ENCODE results near the gene LRP4. TPM values are rescaled to one million over a fixed set of nuclear protein-coding genes. Genes with fewer than 3 reads are reported as not detected.

LRP4 gene
- total RNA-seq, 4 donors from 2014 or later, result 2.3 to 7.4 (median 3.5) TPM

- peak; percentile 95 for DNase-seq (ENCODE audit: extremely low spot score)
- Histone ChIP-seq H3K27me3 (no peaks in the 10 kb centered on the region), H3K4me1 (no peaks in the 10 kb centered on the region), H3K36me3 (peaks cover 0 to 38% (median 23%) of the 10 kb centered on the region in 4 donors), H3K9me3 (no peaks in the 10 kb centered on the region), H3K27ac (replicated peaks in 1 of 4) (no peak overlapping the region), H3K4me3 (no peak overlapping the region)
- 63% methylated on average over 23 of the region's 23 CpGs for WGBS
- intact Hi-C loops (cut with DNase I), result loop anchor here (2.0 to 10.0 kb wide), 2 partner anchors 263 to 465 kb away; partner anchors contain the start of gene MYBPC3
- TF ChIP-seq CTCF (IDR thresholded peaks at IDR 0.05) (peak; percentile 84 to 93 (median 88)), EP300 (IDR thresholded peaks at IDR 0.05) (no peak), POLR2AphosphoS5 (IDR thresholded peaks at IDR 0.05) (no peak)
Observed at GRCh38 chr11:46889689-46890475, 28.5 kb downstream of the LRP4 start.

- no peak for TF ChIP-seq EP300 (IDR thresholded peaks at IDR 0.05)
- TF ChIP-seq CTCF (IDR thresholded peaks at IDR 0.05), result no peak
- TF ChIP-seq POLR2AphosphoS5 (IDR thresholded peaks at IDR 0.05), result no peak
- TF ChIP-seq POLR2A (IDR thresholded peaks at IDR 0.05; ENCODE audit: low read depth), result no peak
- intact Hi-C loops (cut with DNase I), result loop anchor here (2.0 to 10.0 kb wide), 2 partner anchors 264 to 466 kb away; partner anchors contain the start of gene MYBPC3
- Histone ChIP-seq H3K27ac (replicated peaks in 1 of 4) (no peak overlapping the region), H3K27me3 (no peaks in the 10 kb centered on the region), H3K4me3 (no peak overlapping the region), H3K4me1 (no peaks in the 10 kb centered on the region), H3K9me3 (no peaks in the 10 kb centered on the region), H3K36me3 (peaks cover 0 to 34% (median 19%) of the 10 kb centered on the region in 4 donors)
- DNase-seq (ENCODE audit: extremely low spot score), result no peak
- WGBS, result 86% methylated on average over 7 of the region's 7 CpGs
Observed at GRCh38 chr11:46889251-46889650, 29.1 kb downstream of the LRP4 start.

GRCh38 chr11:46888636-46889035 lies 29.7 kb downstream of the LRP4 start:
- no peak for DNase-seq (ENCODE audit: extremely low spot score)
- 76% methylated on average over 5 of the region's 5 CpGs for WGBS
- TF ChIP-seq EP300 (IDR thresholded peaks at IDR 0.05) (no peak), POLR2AphosphoS5 (IDR thresholded peaks at IDR 0.05) (no peak), POLR2A (IDR thresholded peaks at IDR 0.05; ENCODE audit: low read depth) (no peak), CTCF (IDR thresholded peaks at IDR 0.05) (no peak)

GRCh38 chr11:46886211-46886610 lies 32.1 kb downstream of the LRP4 start:
- WGBS, result 89% methylated on average over 11 of the region's 11 CpGs
- no peaks in the 10 kb centered on the region for H3K27me3 ChIP-seq
- peaks cover 0 to 41% (median 35%) of the 10 kb centered on the region in 4 donors for H3K36me3 ChIP-seq
- H3K9me3 ChIP-seq, result no peaks in the 10 kb centered on the region
- no peaks in the 10 kb centered on the region for H3K4me1 ChIP-seq
- no peak for TF ChIP-seq EP300 (IDR thresholded peaks at IDR 0.05)
- TF ChIP-seq CTCF (IDR thresholded peaks at IDR 0.05), result no peak
- TF ChIP-seq POLR2A (IDR thresholded peaks at IDR 0.05; ENCODE audit: low read depth), result no peak
- no peak for TF ChIP-seq POLR2AphosphoS5 (IDR thresholded peaks at IDR 0.05)
- intact Hi-C loops (cut with DNase I), result loop anchor here (10.0 kb wide), 1 partner anchor 469 kb away; the partner anchor contains the start of gene MYBPC3
- DNase-seq (ENCODE audit: extremely low spot score), result no peak
- no peak overlapping the region for H3K4me3 ChIP-seq
- no peak overlapping the region for H3K27ac ChIP-seq (replicated peaks in 1 of 4)

More at GRCh38 chr11:46888636-46889035, 29.7 kb downstream of the LRP4 start:
- no peaks in the 10 kb centered on the region for H3K4me1 ChIP-seq
- H3K36me3 ChIP-seq, result peaks cover 0 to 40% (median 21%) of the 10 kb centered on the region in 4 donors
- no peaks in the 10 kb centered on the region for H3K9me3 ChIP-seq
- no peak overlapping the region for H3K4me3 ChIP-seq
- no peak overlapping the region for H3K27ac ChIP-seq (replicated peaks in 1 of 4)
- no peaks in the 10 kb centered on the region for H3K27me3 ChIP-seq
- intact Hi-C loops (cut with DNase I), result loop anchor here (2.0 to 10.0 kb wide), 2 partner anchors 264 to 466 kb away; partner anchors contain the start of gene MYBPC3
